GM12872 (cell line): ENCODE results near the gene IL36A.

Experiments
- CTCF ChIP-seq: IDR thresholded peaks from 3 replicates; pipeline ENCODE4 v1.5.1; 2011; ENCODE audit warnings: low read depth, mild to moderate bottlenecking, low read length, moderate library complexity; ENCODE audit not compliant: insufficient read depth

IL36A gene

GRCh38 chr2:113046465-113046864, 41.2 kb downstream of the IL36A start:
- no peak for TF ChIP-seq CTCF

GRCh38 chr2:113050921-113051895, 45.9 kb downstream of the IL36A start:
- no peak for TF ChIP-seq CTCF

- no peak for TF ChIP-seq CTCF
Observed at GRCh38 chr2:113052396-113052917, 47.2 kb downstream of the IL36A start, which contains the start of gene IL36B. Gene IL36B (minus strand): TSS chr2:113052867.

GRCh38 chr2:113053666-113054065, 48.4 kb downstream of the IL36A start:
- TF ChIP-seq CTCF, result no peak

- TF ChIP-seq CTCF, result no peak
Observed at GRCh38 chr2:113054066-113054465, 48.8 kb downstream of the IL36A start.

GRCh38 chr2:113056521-113056920, 51.3 kb downstream of the IL36A start:
- no peak for TF ChIP-seq CTCF

GRCh38 chr2:113057117-113057516, 51.9 kb downstream of the IL36A start:
- no peak for TF ChIP-seq CTCF
